K562 (cell line): ENCODE results near the gene TXNRD1.
"Not testable (repeated sequence)": the region's sequence is repeated elsewhere in the genome, so short reads cannot be mapped to it uniquely, and the experiment has no call there.

Experiments
- BCOR ChIP-seq: fragments of 450-650 bp; IDR thresholded peaks from 2 replicates; pipeline ENCODE4 v1.6.1; 2016
- DIDO1 ChIP-seq: fragments of 450-650 bp; IDR thresholded peaks from 2 replicates; pipeline ENCODE4 v1.6.1; 2016; ENCODE audit warnings: low read depth, missing biosample characterization, missing genetic modification characterization
- FOXJ3 ChIP-seq: sonication (generic); formaldehyde crosslinking; IDR thresholded peaks from 2 replicates; pipeline ENCODE4 v1.4.0; 2020; ENCODE audit warnings: mild to moderate bottlenecking, missing genetic modification reagents
- HDAC2 ChIP-seq: fragments of 450-650 bp; IDR thresholded peaks from 2 replicates; pipeline ENCODE4 v1.6.1; 2016; ENCODE audit warnings: mild to moderate bottlenecking
- MAFK ChIP-seq: IDR thresholded peaks from 2 replicates; pipeline ENCODE4 v1.6.1; 2011; ENCODE audit warnings: low read length, improper control_type of control experiment
- MYC ChIP-seq, 2 experiments: fragments of 250-450 bp in 1 of 2; sonication (Bioruptor Pico) in 1 of 2; IDR thresholded peaks; 2 replicates each; pipeline versions ENCODE4 v1.5.1 to v1.6.1; 2012 to 2021; ENCODE audit warnings: low read depth in 2 of 2, borderline replicate concordance in 1 of 2, improper control_type of control experiment in 1 of 2, low read length in 1 of 2, mild to moderate bottlenecking in 1 of 2, moderate library complexity in 1 of 2
- NFE2 ChIP-seq: IDR thresholded peaks from 2 replicates; pipeline ENCODE4 v1.6.1; 2014; ENCODE audit warnings: antibody characterized with exemption, low read depth
- POLR2A ChIP-seq: fragments of 450-650 bp; conservative IDR thresholded peaks from 2 replicates; pipeline ENCODE4 v1.6.1; 2016
- RFX5 ChIP-seq: IDR thresholded peaks from 2 replicates; pipeline ENCODE4 v1.6.1; 2011; ENCODE audit warnings: low read depth, mild to moderate bottlenecking, improper control_type of control experiment, low read length
- SIN3A ChIP-seq, 2 experiments: fragments of 150-350 bp in 1 of 2; IDR thresholded peaks; 2 replicates each; pipeline ENCODE4 v1.6.1; 2011 to 2016; ENCODE audit warnings: borderline replicate concordance in 2 of 2, low read depth in 2 of 2, low read length in 2 of 2, mild to moderate bottlenecking in 2 of 2, moderate library complexity in 2 of 2; ENCODE audit not compliant: control insufficient read depth in 1 of 2
- TSC22D4 ChIP-seq: fragments of 450-650 bp; IDR thresholded peaks from 2 replicates; pipeline ENCODE4 v1.6.1; 2016; ENCODE audit warnings: missing genetic modification characterization, missing biosample characterization, control low read depth
- TF ChIP-seq, protein P1 (sequence below): fragments of 200-800 bp; sonication (Bioruptor generic); IDR thresholded peaks from 2 replicates; pipeline ENCODE4 v1.6.1; 2016; ENCODE audit warnings: missing genetic modification characterization, missing compliant biosample characterization
- TF ChIP-seq, protein P2 (sequence below): sonication (generic); formaldehyde crosslinking; IDR thresholded peaks from 2 replicates; pipeline ENCODE4 v1.8.1; 2023; ENCODE audit warnings: mild to moderate bottlenecking, missing genetic modification reagents, moderate library complexity

DNA sequence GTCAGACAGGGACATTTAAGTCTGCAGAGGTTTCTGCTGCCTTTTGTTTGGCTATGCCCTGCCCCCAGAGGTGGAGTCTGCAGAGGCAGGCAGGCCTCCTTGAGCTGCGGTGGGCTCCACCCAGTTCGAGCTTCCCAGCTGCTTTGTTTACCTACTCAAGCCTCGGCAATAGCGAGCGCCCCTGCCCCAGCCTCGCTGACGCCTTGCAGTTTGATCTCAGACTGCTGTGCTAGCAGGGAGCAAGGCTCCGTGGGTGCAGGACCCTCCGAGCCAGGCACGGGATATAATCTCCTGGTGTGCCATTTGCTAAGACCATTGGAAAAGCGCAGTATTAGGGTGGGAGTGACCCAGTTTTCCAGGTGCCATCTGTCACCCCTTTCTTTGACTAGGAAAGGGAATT, 178.5 kb downstream of the TXNRD1 start:
- TF ChIP-seq DIDO1 (tag); BCOR; MYC (IDR thresholded peaks at IDR 0.05; ENCODE audit: low read depth, low read length); MYC (CRISPR knock-in tag; IDR thresholded peaks at IDR 0.05; ENCODE audit: borderline replicate concordance, low read depth); TSC22D4 (tag); MAFK; HDAC2; SIN3A (IDR thresholded peaks at IDR 0.05; ENCODE audit: borderline replicate concordance in 2 of 2, control insufficient read depth in 1 of 2, low read depth in 2 of 2, low read length in 2 of 2); FOXJ3 (CRISPR knock-in tag); NFE2; POLR2A; RFX5: not testable (repeated sequence)
- TF ChIP-seq, protein P1, sequence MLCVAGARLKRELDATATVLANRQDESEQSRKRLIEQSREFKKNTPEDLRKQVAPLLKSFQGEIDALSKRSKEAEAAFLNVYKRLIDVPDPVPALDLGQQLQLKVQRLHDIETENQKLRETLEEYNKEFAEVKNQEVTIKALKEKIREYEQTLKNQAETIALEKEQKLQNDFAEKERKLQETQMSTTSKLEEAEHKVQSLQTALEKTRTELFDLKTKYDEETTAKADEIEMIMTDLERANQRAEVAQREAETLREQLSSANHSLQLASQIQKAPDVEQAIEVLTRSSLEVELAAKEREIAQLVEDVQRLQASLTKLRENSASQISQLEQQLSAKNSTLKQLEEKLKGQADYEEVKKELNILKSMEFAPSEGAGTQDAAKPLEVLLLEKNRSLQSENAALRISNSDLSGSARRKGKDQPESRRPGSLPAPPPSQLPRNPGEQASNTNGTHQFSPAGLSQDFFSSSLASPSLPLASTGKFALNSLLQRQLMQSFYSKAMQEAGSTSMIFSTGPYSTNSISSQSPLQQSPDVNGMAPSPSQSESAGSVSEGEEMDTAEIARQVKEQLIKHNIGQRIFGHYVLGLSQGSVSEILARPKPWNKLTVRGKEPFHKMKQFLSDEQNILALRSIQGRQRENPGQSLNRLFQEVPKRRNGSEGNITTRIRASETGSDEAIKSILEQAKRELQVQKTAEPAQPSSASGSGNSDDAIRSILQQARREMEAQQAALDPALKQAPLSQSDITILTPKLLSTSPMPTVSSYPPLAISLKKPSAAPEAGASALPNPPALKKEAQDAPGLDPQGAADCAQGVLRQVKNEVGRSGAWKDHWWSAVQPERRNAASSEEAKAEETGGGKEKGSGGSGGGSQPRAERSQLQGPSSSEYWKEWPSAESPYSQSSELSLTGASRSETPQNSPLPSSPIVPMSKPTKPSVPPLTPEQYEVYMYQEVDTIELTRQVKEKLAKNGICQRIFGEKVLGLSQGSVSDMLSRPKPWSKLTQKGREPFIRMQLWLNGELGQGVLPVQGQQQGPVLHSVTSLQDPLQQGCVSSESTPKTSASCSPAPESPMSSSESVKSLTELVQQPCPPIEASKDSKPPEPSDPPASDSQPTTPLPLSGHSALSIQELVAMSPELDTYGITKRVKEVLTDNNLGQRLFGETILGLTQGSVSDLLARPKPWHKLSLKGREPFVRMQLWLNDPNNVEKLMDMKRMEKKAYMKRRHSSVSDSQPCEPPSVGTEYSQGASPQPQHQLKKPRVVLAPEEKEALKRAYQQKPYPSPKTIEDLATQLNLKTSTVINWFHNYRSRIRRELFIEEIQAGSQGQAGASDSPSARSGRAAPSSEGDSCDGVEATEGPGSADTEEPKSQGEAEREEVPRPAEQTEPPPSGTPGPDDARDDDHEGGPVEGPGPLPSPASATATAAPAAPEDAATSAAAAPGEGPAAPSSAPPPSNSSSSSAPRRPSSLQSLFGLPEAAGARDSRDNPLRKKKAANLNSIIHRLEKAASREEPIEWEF (CRISPR knock-in tag): not testable (repeated sequence)
- TF ChIP-seq, protein P2, sequence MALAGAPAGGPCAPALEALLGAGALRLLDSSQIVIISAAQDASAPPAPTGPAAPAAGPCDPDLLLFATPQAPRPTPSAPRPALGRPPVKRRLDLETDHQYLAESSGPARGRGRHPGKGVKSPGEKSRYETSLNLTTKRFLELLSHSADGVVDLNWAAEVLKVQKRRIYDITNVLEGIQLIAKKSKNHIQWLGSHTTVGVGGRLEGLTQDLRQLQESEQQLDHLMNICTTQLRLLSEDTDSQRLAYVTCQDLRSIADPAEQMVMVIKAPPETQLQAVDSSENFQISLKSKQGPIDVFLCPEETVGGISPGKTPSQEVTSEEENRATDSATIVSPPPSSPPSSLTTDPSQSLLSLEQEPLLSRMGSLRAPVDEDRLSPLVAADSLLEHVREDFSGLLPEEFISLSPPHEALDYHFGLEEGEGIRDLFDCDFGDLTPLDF (CRISPR knock-in tag): not testable (repeated sequence)
